Measurements from ENCODE around the gene BTBD10.

BTBD10 gene

GRCh38 chr11:13355191-13355590 lies 107.8 kb downstream of the BTBD10 start:
- Histone ChIP-seq H3K9me3 (no peaks in the 10 kb centered on the region), H3K4me3 (ENCODE audit: low read depth in 1 of 2, low read length in 1 of 2) (no peak overlapping the region), H3K27me3 (no peaks in the 10 kb centered on the region), H3K4me1 (ENCODE audit: control insufficient read depth in 1 of 2, insufficient read depth in 1 of 2, low read depth in 1 of 2, low read length in 1 of 2) (no peaks in the 10 kb centered on the region), H3K27ac (no peak overlapping the region), H3K36me3 (peaks cover 98% of the 10 kb centered on the region)
- no peak for TF ChIP-seq CTCF (IDR thresholded peaks at IDR 0.05)

GRCh38 chr11:13354335-13354734 lies 108.7 kb downstream of the BTBD10 start:
- Histone ChIP-seq H3K4me3 (ENCODE audit: low read depth in 1 of 2, low read length in 1 of 2) (no peak overlapping the region), H3K27me3 (no peaks in the 10 kb centered on the region), H3K4me1 (ENCODE audit: control insufficient read depth in 1 of 2, insufficient read depth in 1 of 2, low read depth in 1 of 2, low read length in 1 of 2) (no peaks in the 10 kb centered on the region), H3K9me3 (no peaks in the 10 kb centered on the region), H3K36me3 (peaks cover 98% of the 10 kb centered on the region), H3K27ac (no peak overlapping the region)
- no peak for TF ChIP-seq CTCF (IDR thresholded peaks at IDR 0.05)

GRCh38 chr11:13352711-13353110 lies 110.3 kb downstream of the BTBD10 start:
- H3K4me3 ChIP-seq (ENCODE audit: low read depth in 1 of 2, low read length in 1 of 2): no peak overlapping the region
- no peak overlapping the region for H3K27ac ChIP-seq
- peaks cover 82% of the 10 kb centered on the region for H3K36me3 ChIP-seq
- no peak for TF ChIP-seq CTCF (IDR thresholded peaks at IDR 0.05)
- no peaks in the 10 kb centered on the region for H3K27me3 ChIP-seq
- H3K9me3 ChIP-seq: no peaks in the 10 kb centered on the region
- peaks cover 6 to 9% of the 10 kb centered on the region in 2 experiments for H3K4me1 ChIP-seq (ENCODE audit: control insufficient read depth in 1 of 2, insufficient read depth in 1 of 2, low read depth in 1 of 2, low read length in 1 of 2)

- peaks cover 6 to 12% of the 10 kb centered on the region in 2 experiments for H3K4me1 ChIP-seq (ENCODE audit: control insufficient read depth in 1 of 2, insufficient read depth in 1 of 2, low read depth in 1 of 2, low read length in 1 of 2)
- peaks cover 63% of the 10 kb centered on the region for H3K36me3 ChIP-seq
- TF ChIP-seq CTCF (IDR thresholded peaks at IDR 0.05): no peak
- H3K9me3 ChIP-seq: no peaks in the 10 kb centered on the region
- H3K27me3 ChIP-seq: no peaks in the 10 kb centered on the region
- no peak overlapping the region for H3K4me3 ChIP-seq (ENCODE audit: low read depth in 1 of 2, low read length in 1 of 2)
- no peak overlapping the region for H3K27ac ChIP-seq
Measured at GRCh38 chr11:13349581-13349980, 113.4 kb downstream of the BTBD10 start.

GRCh38 chr11:13349046-13349445 lies 114.0 kb downstream of the BTBD10 start:
- Histone ChIP-seq H3K27ac (no peak overlapping the region), H3K9me3 (no peaks in the 10 kb centered on the region), H3K4me3 (ENCODE audit: low read depth in 1 of 2, low read length in 1 of 2) (no peak overlapping the region), H3K27me3 (no peaks in the 10 kb centered on the region), H3K4me1 (ENCODE audit: control insufficient read depth in 1 of 2, insufficient read depth in 1 of 2, low read depth in 1 of 2, low read length in 1 of 2) (peaks cover 6 to 12% of the 10 kb centered on the region in 2 experiments), H3K36me3 (peaks cover 63% of the 10 kb centered on the region)
- no peak for TF ChIP-seq CTCF (IDR thresholded peaks at IDR 0.05)

GRCh38 chr11:13348305-13348704 lies 114.7 kb downstream of the BTBD10 start:
- TF ChIP-seq CTCF (IDR thresholded peaks at IDR 0.05): no peak
- peaks cover 63% of the 10 kb centered on the region for H3K36me3 ChIP-seq

More at GRCh38 chr11:13348305-13348704, 114.7 kb downstream of the BTBD10 start:
- Histone ChIP-seq H3K27me3 (no peaks in the 10 kb centered on the region), H3K9me3 (no peaks in the 10 kb centered on the region), H3K27ac (no peak overlapping the region), H3K4me3 (ENCODE audit: low read depth in 1 of 2, low read length in 1 of 2) (no peak overlapping the region), H3K4me1 (ENCODE audit: control insufficient read depth in 1 of 2, insufficient read depth in 1 of 2, low read depth in 1 of 2, low read length in 1 of 2) (peaks cover 6 to 12% of the 10 kb centered on the region in 2 experiments)

Data from neutrophil (primary cell).